Measurements from ENCODE around the gene CMTM5.
A peak's percentile ranks its signal among the peaks of the same experiment; 100 is the strongest.
"Not testable (repeated sequence)": the region's sequence is repeated elsewhere in the genome, so short reads cannot be mapped to it uniquely, and the experiment has no call there.

CMTM5 gene

DNA sequence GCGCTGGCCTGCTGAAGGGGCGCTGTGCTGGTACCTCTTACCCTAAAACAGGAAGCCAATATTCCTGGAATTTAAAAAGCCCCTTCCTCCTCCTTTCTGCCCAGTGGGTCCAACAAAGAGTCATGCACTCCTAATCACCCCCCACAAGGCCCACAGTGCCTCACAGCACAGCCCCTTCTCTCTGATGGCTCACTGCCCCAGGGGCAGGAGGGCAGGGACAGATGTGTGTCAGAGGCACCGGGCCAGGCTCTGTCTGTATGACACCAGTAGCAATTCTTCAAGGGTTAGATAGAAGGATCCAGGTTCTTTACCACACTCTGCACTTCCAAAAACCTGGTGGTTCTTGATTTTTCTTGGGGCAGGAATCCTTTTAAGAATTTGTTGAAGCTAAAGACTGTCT is 22.3 kb downstream of the CMTM5 start:
- no peaks in the 10 kb centered on the region for H3K79me2 ChIP-seq (ENCODE audit: control insufficient read depth, insufficient read depth, low read length, poor library complexity)
- no peaks in the 10 kb centered on the region for H3K4me1 ChIP-seq (ENCODE audit: control insufficient read depth in 1 of 2, insufficient read depth in 2 of 2, low read length in 2 of 2)
- H3K27ac ChIP-seq (ENCODE audit: low read depth, low read length): no peak overlapping the region
- no peak overlapping the region for H2BK12ac ChIP-seq (ENCODE audit: low read length)
- no peak overlapping the region for H2AK5ac ChIP-seq (ENCODE audit: low read length)
- H3K4ac ChIP-seq (ENCODE audit: low read depth, low read length): no peak overlapping the region
- no CpG with 5 or more reads among the region's 3 CpGs for WGBS (ENCODE audit: extremely low coverage, insufficient coverage, insufficient read length)
- no peak overlapping the region for H3K4me3 ChIP-seq (ENCODE audit: low read depth, low read length)
- no peak overlapping the region for H3K4me2 ChIP-seq (ENCODE audit: low read length)
- H3K23ac ChIP-seq (ENCODE audit: low read length): no peak overlapping the region
- H3K27me3 ChIP-seq (ENCODE audit: insufficient read depth, low read length): no peaks in the 10 kb centered on the region
- no peak overlapping the region for H2AFZ ChIP-seq (ENCODE audit: insufficient read depth, low read length, poor library complexity)
- no peak overlapping the region for H4K12ac ChIP-seq (ENCODE audit: low read depth, low read length)
- no peak overlapping the region for H2BK5ac ChIP-seq (ENCODE audit: low read depth, low read length, poor library complexity)
- no peak overlapping the region for H2BK120ac ChIP-seq (ENCODE audit: insufficient read depth, low read length, poor library complexity)
- H3K36me3 ChIP-seq (ENCODE audit: control insufficient read depth in 1 of 2, insufficient read depth in 2 of 2, low read length in 2 of 2): no peaks in the 10 kb centered on the region
- no peak overlapping the region for H4K8ac ChIP-seq (ENCODE audit: low read depth, low read length)
- H3K9ac ChIP-seq (ENCODE audit: low read length): no peak overlapping the region
- no peaks in the 10 kb centered on the region for H3K79me1 ChIP-seq (ENCODE audit: low read length)
- H3K18ac ChIP-seq (ENCODE audit: low read length): no peak overlapping the region
- H4K91ac ChIP-seq (ENCODE audit: low read depth, low read length): no peak overlapping the region
- no peak overlapping the region for H3K14ac ChIP-seq (ENCODE audit: low read length)
- DNase-seq: peak in 1 of 2 donors; percentile 47
- H3K9me3 ChIP-seq (ENCODE audit: insufficient read depth, low read depth, low read length): peaks cover 6% of the 10 kb centered on the region

DNA sequence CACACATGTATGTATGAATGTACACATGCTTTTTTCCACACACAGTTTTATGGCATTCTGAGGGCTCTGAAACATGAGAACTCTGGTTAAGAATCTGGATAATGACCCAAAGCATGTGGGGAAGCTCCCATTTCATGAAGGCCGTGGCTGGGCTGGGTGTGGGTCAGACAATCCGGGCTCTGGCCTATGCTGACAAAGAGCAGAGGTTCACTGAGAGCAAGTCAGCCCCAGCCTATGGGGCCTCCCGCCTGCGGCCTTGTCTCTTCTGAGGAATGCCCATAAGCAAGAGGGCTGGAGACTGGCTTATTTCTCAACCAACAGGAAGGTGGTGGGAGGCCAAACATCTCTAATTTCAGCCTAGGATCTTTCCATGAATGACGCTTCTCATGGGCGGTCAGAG is 22.7 kb downstream of the CMTM5 start:
- Histone ChIP-seq H3K36me3 (ENCODE audit: control insufficient read depth in 1 of 2, insufficient read depth in 2 of 2, low read length in 2 of 2) (no peaks in the 10 kb centered on the region), H2BK5ac (ENCODE audit: low read depth, low read length, poor library complexity) (no peak overlapping the region), H2BK12ac (ENCODE audit: low read length) (no peak overlapping the region), H3K79me2 (ENCODE audit: control insufficient read depth, insufficient read depth, low read length, poor library complexity) (no peaks in the 10 kb centered on the region), H3K79me1 (ENCODE audit: low read length) (no peaks in the 10 kb centered on the region), H3K4me3 (ENCODE audit: low read depth, low read length) (no peak overlapping the region), H3K4me1 (ENCODE audit: control insufficient read depth in 1 of 2, insufficient read depth in 2 of 2, low read length in 2 of 2) (no peaks in the 10 kb centered on the region), H4K91ac (ENCODE audit: low read depth, low read length) (no peak overlapping the region), H3K27ac (ENCODE audit: low read depth, low read length) (no peak overlapping the region), H3K4me2 (ENCODE audit: low read length) (no peak overlapping the region), H3K14ac (ENCODE audit: low read length) (no peak overlapping the region), H3K9ac (ENCODE audit: low read length) (no peak overlapping the region), H3K27me3 (ENCODE audit: insufficient read depth, low read length) (no peaks in the 10 kb centered on the region), H2BK120ac (ENCODE audit: insufficient read depth, low read length, poor library complexity) (no peak overlapping the region), H2AK5ac (ENCODE audit: low read length) (no peak overlapping the region), H4K8ac (ENCODE audit: low read depth, low read length) (no peak overlapping the region), H4K12ac (ENCODE audit: low read depth, low read length) (no peak overlapping the region), H3K9me3 (ENCODE audit: insufficient read depth, low read depth, low read length) (peaks cover 6% of the 10 kb centered on the region), H2AFZ (ENCODE audit: insufficient read depth, low read length, poor library complexity) (no peak overlapping the region), H3K23ac (ENCODE audit: low read length) (no peak overlapping the region), H3K18ac (ENCODE audit: low read length) (no peak overlapping the region), H3K4ac (ENCODE audit: low read depth, low read length) (no peak overlapping the region)
- WGBS (ENCODE audit: extremely low coverage, insufficient coverage, insufficient read length): no CpG with 5 or more reads among the region's 6 CpGs
- peak; percentile 42 to 70 for DNase-seq

DNA sequence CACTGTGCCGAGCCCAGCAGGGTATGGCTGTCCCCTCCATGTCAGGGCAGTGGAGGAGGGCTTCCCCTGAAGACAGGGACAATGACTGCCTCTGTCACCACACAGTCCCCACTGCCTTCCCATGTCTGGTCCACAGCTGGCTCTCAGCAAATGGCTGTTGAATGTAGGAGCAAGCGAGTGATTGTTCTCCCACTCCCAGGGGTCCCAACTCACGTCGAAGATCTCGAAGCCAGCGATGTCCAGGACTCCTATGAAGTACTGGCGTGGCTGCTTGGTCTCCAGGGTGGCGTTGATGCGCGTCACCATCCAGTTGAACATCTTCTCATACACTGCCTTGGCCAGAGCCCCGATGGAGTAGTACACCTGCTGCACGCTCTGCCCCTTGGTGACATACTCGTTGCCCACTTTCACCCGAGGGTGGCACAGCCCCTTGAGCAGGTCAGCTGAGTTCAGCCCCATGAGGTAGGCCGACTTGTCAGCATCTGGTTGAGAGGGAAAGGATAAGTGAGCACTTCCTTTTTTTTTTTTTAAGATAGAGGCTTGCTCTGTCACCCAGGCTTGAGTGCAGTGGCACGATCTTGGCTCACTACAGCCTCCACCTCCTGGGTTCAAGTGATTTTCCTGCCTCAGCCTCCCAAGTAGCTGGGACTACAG is 23.8 kb downstream of the CMTM5 start:
- not testable (repeated sequence) for H3K23ac ChIP-seq (ENCODE audit: low read length); H4K8ac ChIP-seq (ENCODE audit: low read depth, low read length); H3K18ac ChIP-seq (ENCODE audit: low read length); H2BK120ac ChIP-seq (ENCODE audit: insufficient read depth, low read length, poor library complexity); H2AFZ ChIP-seq (ENCODE audit: insufficient read depth, low read length, poor library complexity); H3K9ac ChIP-seq (ENCODE audit: low read length); H3K4ac ChIP-seq (ENCODE audit: low read depth, low read length); H2BK5ac ChIP-seq (ENCODE audit: low read depth, low read length, poor library complexity); H2AK5ac ChIP-seq (ENCODE audit: low read length); H2BK12ac ChIP-seq (ENCODE audit: low read length); H3K27me3 ChIP-seq (ENCODE audit: insufficient read depth, low read length); H3K4me2 ChIP-seq (ENCODE audit: low read length); H3K27ac ChIP-seq (ENCODE audit: low read depth, low read length); H3K79me1 ChIP-seq (ENCODE audit: low read length); DNase-seq; H3K14ac ChIP-seq (ENCODE audit: low read length); H3K36me3 ChIP-seq (ENCODE audit: control insufficient read depth in 1 of 2, insufficient read depth in 2 of 2, low read length in 2 of 2); H3K9me3 ChIP-seq (ENCODE audit: insufficient read depth, low read depth, low read length); H3K4me3 ChIP-seq (ENCODE audit: low read depth, low read length); H3K4me1 ChIP-seq (ENCODE audit: control insufficient read depth in 1 of 2, insufficient read depth in 2 of 2, low read length in 2 of 2); H4K91ac ChIP-seq (ENCODE audit: low read depth, low read length); H4K12ac ChIP-seq (ENCODE audit: low read depth, low read length); H3K79me2 ChIP-seq (ENCODE audit: control insufficient read depth, insufficient read depth, low read length, poor library complexity)
- WGBS (ENCODE audit: extremely low coverage, insufficient coverage, insufficient read length): no CpG with 5 or more reads among the region's 16 CpGs

DNA sequence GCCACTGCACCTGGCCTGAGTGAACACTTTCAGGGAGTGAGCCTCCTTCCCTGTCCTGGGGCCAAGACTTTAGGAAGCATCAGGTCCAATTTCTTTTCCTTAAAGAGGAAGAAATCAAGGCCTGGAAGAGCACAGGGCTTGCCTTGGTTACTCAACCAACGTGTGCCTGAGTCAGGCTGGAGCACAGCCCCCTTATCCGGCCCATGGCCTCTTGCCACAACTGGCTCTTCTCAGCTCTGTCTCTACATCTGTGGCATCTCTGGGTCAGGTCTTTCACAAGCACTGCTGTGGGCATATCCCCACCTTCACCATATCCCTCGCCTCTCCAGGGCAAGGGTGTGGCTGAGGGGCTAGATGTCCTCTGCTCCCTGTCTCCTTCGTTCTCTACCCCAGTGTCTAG is 24.4 kb downstream of the CMTM5 start:
- H3K36me3 ChIP-seq (ENCODE audit: control insufficient read depth in 1 of 2, insufficient read depth in 2 of 2, low read length in 2 of 2): no peaks in the 10 kb centered on the region
- no CpG with 5 or more reads among the region's 4 CpGs for WGBS (ENCODE audit: extremely low coverage, insufficient coverage, insufficient read length)
- no peaks in the 10 kb centered on the region for H3K79me1 ChIP-seq (ENCODE audit: low read length)
- no peak for DNase-seq
- no peak overlapping the region for H4K91ac ChIP-seq (ENCODE audit: low read depth, low read length)
- no peaks in the 10 kb centered on the region for H3K27me3 ChIP-seq (ENCODE audit: insufficient read depth, low read length)
- no peak overlapping the region for H3K23ac ChIP-seq (ENCODE audit: low read length)
- H2BK120ac ChIP-seq (ENCODE audit: insufficient read depth, low read length, poor library complexity): no peak overlapping the region
- no peak overlapping the region for H3K27ac ChIP-seq (ENCODE audit: low read depth, low read length)
- no peak overlapping the region for H3K9ac ChIP-seq (ENCODE audit: low read length)
- H3K14ac ChIP-seq (ENCODE audit: low read length): no peak overlapping the region
- no peak overlapping the region for H3K4me3 ChIP-seq (ENCODE audit: low read depth, low read length)
- no peak overlapping the region for H2BK5ac ChIP-seq (ENCODE audit: low read depth, low read length, poor library complexity)
- no peak overlapping the region for H3K4ac ChIP-seq (ENCODE audit: low read depth, low read length)
- H4K12ac ChIP-seq (ENCODE audit: low read depth, low read length): no peak overlapping the region
- H3K79me2 ChIP-seq (ENCODE audit: control insufficient read depth, insufficient read depth, low read length, poor library complexity): no peaks in the 10 kb centered on the region
- H3K4me1 ChIP-seq (ENCODE audit: control insufficient read depth in 1 of 2, insufficient read depth in 2 of 2, low read length in 2 of 2): no peaks in the 10 kb centered on the region
- no peak overlapping the region for H2AFZ ChIP-seq (ENCODE audit: insufficient read depth, low read length, poor library complexity)
- H3K4me2 ChIP-seq (ENCODE audit: low read length): no peak overlapping the region
- H2BK12ac ChIP-seq (ENCODE audit: low read length): no peak overlapping the region
- H4K8ac ChIP-seq (ENCODE audit: low read depth, low read length): no peak overlapping the region
- no peak overlapping the region for H3K18ac ChIP-seq (ENCODE audit: low read length)
- peaks cover 6% of the 10 kb centered on the region for H3K9me3 ChIP-seq (ENCODE audit: insufficient read depth, low read depth, low read length)
- H2AK5ac ChIP-seq (ENCODE audit: low read length): no peak overlapping the region

Data from trophoblast cell (in vitro differentiated cells and primary cell).